Activated T-helper 1 cell treated with Interleukin-2 at 50 U/mL for 16 hours (primary cell): ENCODE measurements around the gene C19orf44.
"Not testable (repeated sequence)": the region's sequence is repeated elsewhere in the genome, so short reads cannot be mapped to it uniquely, and the experiment has no call there.

Experiments
- DNase-seq: peaks from one replicate; pipeline ENCODE4 v3.0.0-alpha.2; 2020; ENCODE audit warnings: low read depth

The C19orf44 gene

DNA sequence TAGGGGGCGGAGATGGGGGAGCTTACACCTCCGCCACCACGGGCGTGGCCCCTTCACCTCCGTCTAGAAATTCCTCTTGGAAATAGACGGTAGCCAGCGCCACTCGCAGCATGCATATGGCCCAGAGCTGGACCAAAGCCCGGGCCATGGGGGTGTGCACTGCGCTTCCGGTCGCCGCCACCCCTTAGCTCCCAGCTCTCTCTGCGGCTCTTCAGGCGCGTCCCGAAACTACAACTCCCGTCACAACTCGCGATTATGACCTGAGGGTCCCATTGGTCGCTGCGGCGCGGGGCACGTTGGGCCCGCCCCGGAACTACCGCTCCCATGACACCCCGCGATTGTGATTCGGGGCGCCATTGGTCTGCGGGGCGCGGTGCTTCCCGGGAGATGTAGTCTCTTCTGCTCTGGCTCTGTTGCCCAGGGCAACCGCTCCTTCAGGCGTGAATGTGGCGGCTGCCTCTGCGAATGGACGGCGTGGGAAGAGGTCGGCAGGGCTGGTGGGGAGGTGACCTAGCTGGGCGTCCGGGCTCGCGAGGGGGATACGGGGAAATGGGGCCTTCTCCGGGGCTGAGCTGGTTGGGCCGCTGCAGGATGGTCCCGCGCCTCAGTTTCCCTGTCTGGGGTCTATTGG is at the start of gene C19orf44, which contains the start of gene CALR3:
Gene C19orf44 (plus strand): TSS at position 413 of the 631 bp plus-strand sequence. CDS start 4,399 bp downstream, outside the sequence.
Gene CALR3 (minus strand): TSS at position 186 of the 631 bp plus-strand sequence. CDS start 38 bp downstream, at position 148.
- peak; percentile 96 for DNase-seq

DNA sequence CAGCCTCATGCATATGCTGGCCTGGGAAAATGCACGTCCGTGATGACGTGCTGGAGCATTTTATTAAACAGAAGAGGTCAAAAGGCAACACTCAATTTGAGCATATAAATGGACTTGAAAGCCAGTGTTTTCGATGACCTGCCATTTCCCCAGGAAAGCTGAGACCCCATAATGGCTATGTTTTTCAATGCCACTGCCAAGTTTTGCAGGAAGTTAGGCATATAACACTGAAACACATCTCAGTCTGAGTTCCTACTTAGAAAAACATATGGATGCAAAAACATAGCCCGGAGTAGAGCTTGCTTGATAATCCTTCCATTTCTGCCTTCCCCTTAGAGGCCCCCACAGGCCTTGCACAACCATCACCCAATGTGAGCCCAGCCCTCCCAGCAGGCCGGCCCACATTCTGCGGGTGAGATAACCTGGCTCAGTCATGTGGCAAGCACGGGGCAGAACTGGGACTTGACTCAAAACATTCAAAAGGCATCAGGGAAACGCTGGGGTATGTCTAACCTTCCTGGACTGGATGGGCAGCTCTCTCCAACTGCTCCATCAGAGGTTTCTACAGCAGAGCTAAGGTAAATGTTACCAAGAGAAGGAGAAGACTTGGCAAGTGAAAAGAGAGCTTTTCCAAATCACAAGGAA is 49.3 kb upstream of the C19orf44 start:
- no peak for DNase-seq

DNA sequence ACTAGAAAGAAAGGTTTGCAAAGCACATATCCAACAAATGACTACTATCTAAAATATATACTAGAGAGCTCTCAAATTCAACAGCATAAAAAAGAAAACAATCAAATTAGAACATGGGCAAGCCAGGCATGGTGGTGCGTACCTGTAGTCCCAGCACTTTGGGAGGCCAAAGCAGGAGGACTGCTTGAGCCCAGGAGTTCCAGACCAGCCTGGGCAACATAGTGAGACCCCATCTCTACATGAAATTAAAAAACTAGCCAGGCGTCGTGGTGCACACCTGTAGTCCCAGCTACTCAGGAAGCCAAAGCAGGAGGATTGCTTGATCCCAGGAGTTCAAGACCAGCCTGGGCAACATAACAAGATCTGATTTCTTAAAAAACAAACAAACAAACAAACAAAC is 47.3 kb upstream of the C19orf44 start:
- not testable (repeated sequence) for DNase-seq

DNA sequence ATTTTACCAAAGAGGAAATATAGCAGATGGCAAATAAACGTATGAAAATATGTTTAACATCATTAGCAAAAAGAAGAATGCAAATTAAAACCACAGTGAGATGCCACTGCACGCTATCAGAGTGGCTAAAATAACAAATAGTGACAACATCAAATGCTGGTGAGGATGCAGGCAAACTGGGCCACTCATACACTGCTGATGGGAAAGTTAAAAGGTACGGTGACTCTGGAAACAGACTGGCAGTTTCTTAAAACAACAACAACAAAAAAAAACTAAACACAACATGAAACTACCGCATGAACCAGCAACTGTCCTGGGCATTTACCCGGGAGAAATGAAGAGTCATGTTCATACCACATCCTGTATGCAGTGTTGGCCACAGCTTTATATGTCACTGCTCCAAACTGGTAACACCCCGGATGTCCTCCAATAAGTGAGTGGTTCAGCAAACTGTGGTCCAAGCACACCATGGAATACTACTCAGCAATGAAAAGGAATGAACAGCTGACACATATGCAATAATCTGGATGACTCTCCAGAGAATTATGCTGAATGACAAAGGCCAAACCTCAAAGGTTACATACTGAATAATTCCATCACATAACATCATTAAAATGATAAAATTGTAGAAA is 46.7 kb upstream of the C19orf44 start:
- DNase-seq, result no peak

DNA sequence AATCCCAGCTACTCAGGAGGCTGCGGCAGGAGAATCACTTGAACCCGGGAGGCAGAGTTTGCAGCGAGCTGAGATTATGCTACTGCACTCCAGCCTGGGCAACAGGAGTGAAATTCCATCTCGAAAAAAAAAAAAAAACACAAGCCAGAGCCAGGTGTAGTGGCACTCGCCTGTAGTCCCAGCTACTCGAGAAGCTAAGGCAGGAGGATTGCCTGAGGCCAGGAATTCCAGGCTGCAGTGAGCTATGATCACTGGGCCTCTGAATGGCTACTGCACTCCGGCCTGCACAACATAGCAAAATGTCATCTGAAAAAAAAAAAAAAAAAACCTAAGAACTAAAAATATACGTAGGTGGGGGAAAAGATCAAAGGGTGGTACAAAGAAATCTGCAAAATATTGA is 43.9 kb upstream of the C19orf44 start:
- DNase-seq, result no peak

DNA sequence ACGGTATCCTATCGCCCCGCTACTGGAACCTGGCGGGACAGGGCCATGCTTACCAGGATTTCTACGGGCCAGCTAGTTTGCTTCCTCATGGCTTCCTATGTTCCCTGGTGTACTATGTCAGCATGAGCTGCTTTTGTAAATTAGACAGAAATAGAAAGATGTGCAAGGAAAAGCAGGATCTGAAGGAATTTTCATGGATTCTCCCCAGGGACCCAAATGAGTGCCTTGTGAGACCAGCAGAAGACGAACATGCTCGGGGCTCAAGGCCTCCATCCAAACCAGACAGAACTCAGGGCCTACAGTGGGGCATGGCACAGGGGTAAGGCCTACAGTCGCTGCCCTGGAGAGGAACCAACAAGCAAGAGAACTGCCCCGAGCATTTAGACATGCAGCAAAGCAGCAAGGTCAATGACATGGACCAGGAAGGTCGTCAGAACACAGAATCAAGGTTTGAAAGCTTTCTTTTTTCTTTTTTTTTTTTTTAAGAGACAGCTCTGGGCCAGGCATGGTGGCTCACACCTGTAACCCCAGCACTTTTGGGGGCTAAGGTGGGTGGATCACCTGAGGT is 41.8 kb upstream of the C19orf44 start:
- DNase-seq, result no peak

DNA sequence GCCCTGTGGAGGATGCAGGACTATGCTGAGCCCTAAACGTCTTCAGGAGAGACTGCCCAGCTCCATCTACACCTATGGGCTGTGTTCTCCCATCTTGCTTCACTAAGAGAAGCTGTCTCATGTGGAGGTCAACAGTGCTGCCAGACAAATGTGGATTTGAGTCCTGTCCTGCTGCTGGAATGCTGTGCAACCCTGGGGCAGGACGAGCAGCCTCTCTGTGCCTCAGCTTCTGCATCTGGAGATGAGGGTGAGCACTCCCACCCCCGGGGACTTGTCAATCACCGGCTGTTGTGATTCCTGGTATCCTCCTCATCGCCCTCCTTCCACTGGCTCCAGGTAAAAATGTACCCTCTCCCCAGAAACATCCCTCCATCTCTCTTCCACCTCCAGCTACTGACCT is 40.7 kb upstream of the C19orf44 start:
- DNase-seq, result no peak

DNA sequence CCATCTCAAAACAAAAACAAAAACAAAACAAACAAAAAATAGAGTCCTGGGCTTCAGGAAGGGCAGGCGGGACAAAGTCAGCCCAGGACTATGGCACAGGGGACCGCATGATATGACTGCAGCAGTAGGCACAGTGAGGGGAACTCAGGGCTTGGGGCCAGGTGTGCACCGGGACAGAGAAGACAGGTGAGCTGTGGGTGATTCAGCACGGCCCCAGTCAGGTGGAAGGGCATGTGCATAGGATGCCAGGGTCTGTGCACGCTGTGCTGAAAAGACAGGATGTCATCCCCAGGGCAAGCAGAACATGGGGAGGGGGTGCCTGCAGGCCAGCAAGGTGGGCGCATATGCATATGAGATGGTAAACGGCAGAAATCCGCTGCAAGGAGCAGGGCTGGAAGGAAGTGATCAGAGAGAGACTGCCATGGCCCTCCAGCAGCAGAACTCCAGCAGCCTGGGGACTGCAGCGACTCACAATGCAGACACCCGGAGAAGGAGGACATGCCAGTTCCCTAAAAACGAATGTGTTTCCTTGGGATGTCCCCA is 39.5 kb upstream of the C19orf44 start:
- no peak for DNase-seq

DNA sequence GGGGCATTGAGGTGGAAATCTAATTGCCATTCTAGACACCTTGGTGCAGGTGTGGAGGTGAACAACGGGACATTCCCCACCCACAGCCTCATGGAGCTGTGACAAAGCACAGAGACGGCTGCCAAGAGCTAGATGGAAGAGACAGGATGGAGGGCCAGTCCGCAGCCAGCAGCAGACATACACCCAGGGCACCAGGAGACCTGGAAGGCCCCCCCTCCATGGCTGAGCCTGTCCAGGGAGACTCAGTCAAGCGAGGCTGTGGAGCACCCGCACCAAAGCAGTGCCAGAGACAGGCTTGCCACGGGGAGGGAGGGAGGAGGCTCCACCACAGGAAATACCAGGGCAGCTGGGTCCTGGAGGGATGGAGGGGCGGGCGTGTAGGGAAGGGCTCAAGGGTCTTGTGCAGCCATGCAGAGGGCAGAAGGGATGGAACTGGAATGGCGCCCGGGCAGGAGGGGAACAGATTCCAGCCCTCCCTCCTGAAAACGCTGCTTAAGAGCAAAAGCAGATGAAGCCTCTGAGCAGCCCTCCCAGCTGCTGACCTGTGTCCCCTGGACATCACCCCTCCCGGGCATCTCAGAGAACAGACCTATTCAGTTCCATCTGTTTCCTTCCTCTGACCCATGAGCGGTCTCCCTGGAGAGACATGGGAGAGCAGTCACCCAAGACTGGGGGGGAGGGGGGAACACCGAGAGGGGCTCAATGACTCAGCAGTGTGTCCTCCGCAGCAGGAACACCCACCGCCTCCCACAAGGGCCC is 38.8 kb upstream of the C19orf44 start:
- DNase-seq, result no peak

DNA sequence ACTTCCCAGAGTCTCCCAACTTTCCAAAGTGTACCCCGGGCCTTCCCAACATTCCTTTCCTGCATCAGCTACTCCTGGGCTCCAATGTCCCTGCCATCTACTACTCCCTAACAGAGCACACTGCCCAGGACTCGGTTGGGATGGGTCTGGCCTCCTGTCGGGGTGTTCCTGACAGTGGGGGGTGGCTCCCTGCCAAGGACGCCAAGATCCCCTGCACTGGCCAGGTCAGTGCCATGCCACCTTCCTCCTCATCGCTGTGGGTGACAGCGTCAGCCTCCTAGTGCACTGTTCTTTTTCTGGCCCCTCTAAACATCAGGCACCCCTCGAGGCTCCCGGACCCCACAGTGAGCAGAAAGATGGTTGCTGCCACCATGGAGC is 38.3 kb upstream of the C19orf44 start:
- DNase-seq, result no peak

DNA sequence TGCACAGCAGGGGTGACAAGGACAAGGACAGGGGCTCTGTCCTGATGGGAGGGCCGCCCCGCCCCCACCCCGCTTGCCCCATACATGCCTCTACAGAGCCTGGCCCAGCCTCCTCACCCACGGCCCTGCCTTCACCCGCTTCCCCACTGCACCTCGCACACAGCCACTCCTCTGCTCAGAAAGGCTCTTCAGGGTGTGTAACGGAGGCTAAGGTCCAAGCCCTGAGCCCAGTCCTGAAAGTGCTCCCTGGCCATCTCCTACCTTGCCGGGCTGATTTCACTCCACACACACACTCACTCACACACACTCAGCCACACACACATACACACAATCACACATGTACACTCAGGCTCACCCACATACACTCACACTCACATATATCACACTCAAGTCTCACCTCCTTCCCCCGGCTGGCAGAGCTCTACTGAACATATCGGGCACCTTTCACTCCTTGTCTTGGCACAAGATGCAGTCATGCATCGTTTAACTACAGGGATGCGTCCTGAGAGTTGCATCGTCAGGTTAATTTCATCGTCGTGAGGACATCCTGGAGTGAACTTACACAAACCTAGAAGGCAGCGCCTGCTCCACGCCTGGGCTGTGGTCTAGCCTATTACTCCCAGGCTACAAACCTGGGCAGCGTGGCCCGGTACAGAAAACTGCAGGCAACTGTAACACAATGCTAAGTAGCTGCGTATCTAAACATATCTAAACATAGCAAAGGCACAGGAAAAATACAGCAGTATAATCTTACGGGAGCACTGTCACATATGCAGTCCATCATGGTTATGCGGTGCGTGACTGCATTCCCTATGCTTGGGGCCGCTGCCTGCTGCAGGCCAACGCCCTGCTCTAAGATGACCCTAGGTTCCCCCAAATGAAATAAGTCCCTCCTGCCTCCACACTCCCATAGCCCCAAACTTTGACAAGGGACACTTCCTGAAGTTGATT is 37.5 kb upstream of the C19orf44 start:
- no peak for DNase-seq

DNA sequence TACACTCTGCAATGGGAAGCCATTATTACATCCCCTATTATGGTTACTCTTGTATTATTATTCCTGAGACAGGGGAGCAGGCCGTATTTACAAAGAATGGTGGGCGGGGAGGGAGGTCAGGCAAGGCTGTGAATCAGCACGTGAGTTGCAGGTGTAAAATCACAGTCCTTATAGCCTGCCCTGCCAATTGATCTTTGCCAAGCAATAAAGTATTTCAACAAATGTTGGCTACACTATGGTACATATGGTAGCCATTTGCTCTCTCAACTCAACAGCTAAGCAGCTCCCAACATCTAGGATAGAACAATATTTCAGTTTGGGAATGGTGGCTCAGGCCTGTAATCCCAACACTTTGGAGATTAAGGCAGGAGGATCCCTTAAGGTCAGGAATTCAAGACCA is 36.5 kb upstream of the C19orf44 start:
- no peak for DNase-seq

DNA sequence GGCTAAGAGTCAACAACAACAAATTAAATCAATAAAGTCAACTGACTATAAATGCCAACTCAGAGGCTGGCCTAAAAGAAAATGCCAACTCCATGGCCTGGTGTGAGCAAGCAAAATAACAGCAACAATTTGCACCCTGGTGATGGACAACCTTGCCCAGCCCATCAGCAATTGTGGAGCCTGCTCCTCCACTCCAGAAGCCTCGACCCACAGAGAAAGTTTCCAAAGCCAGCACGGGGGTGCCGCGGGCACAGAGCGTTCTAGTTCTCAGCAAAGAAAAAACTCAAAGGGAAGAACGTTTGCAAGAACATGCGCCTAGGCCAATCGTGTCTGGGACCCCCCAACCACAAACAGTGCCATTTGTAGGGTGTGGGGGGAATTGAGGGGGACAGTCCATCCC is 35.7 kb upstream of the C19orf44 start:
- no peak for DNase-seq

DNA sequence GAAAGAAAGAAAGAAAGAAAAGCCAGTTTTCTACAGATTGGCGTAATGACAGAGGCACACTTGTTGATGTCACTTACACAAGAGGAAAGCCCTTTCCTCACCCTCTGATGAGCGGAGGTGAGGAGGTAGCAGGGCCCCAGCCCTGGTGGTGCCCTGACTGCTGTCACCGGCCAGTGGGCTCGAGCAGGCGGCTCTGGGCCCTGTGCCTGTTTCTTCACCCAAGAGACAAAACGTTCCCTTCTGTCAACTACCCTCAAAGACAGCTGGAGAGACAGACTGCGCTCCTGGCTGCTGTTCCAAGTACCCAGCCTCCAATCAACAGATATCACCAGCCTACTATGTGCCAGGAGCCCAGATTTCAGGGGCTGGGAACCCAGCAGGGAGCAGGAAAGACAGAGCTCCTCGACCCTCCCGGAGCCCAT is 34.6 kb upstream of the C19orf44 start:
- no peak for DNase-seq

DNA sequence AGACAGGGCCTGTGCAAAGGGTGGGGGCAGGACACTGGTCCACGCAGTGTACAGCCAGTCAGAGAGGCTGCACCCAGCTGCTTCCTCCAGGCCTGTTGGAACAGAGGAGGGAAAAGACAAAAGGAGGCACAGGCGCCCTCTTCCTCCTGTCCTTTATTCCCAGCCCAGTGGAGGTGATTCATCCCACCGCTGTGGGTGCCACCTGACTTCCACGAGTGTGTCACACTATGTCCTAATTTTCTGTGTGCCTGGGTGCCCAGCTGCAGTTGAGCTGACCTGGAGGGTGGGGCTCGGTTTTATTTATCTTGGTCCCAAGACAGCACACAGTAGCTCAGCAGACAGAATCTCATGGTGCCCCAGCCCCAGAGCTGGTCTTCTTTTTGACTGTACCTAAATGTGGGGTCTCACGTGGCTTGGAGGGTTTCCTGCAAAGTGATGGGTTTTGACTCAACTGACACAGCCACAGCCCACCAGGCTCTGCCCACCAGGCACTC is 33.4 kb upstream of the C19orf44 start:
- DNase-seq, result no peak

DNA sequence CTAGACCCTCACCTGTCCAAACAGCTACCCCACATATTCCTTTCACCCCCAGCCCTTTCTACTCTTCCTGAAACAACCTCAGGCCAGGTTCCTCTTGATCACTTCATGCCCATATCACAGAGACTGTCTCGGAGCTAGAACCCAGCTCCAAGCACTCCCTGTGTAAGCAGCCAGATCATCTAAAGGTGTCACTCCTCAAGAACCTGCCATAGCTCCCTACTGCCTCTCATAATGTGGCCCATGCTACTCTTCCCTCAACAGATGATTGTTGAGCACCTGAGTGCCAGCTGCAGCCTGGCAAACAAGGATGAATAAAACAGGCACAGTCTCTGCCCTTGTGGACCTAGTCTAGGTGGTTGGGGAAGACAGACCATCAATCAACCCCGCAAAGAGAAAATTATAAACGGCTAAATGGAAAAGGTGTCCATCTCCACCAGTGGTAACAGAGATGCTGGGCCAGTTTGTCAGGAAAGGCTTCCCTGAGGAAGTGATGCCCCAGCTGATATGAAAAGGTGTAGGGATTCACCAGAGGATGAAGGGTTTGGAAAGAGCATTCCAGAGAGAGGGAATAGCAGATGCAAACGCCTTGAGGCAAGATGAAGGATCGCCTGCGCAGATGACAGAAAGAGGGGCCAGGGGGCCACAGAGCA is 32.7 kb upstream of the C19orf44 start:
- DNase-seq, result no peak

DNA sequence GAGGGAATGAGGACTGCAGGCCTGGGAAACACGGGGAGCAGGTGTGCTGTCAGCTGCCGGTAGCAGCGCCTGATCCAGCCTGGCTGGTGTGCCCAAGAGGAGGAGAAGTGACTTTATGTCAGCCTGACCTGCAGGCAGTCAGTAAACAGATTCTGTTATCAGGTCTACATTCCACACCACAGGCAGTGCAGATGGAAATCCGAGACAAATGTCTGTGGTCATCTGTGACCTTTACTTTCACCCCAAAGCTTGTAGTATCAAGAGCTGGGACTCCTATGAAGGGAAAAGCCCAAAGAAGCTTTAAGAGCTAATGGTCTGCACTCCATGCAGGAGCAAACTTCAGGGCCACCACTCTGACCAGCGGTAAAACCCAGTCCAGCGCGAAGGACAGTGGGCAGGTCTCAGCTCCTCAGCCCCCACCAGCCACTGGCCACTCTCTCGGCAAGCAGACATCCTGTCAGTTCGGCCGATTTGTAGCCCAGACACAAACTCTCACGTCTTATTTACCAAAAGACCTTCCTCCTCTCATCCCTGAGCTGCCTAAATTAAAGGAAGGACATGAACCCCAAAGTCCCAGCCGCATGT is 32.1 kb upstream of the C19orf44 start:
- no peak for DNase-seq

DNA sequence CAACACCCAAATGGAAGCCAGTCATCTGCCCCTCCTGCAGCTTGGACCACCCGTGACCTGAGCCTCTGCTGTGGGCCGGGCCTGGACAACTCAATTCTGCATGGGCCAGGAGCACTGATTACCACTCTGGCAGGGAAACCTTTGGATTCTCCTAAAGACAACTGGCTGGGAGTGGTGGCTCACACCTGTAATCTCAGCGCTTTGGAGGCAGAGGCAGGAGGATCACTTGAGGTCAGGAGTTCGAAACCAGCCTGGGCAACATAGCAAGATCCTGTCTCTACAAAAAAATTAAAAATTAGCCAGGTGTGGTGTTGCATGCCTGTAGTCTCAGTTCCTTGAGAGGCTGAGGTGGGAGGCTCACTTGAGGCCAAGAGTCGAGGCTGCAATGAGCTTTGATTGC is 31.0 kb upstream of the C19orf44 start:
- no peak for DNase-seq

DNA sequence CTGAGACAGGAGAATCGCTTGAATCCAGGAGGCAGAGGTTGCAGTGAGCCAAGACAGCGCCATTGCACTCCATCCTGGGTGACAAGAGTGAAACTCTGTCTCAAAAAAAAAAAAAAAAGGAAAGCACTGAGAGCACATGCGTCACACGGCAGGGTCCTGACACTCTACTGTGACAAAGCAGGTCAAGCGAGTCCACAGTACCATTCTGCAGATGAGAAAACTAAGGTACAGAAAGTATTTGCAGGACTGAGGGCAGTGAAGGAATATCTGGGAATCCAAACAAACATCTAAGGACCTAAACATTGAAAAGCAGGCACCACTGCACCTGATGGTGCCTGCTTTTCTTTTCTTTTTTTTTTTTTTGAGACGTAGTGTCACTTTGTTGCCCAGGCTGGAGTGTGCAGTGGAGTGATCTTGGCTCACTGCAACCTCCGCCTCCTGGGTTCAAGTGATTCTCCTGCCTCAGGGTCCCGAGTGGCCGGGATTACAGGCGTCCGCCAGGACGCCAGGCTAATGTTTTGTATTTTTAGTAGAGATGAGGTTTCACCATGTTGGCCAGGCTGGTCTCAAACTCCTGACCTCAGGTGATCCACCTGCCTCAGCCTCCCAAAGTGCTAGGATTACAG is 29.3 kb upstream of the C19orf44 start:
- DNase-seq, result not testable (repeated sequence)
